Brain microvascular endothelial cell (primary cell): ENCODE measurements around the gene CTNNA3.

Experiments used
- DNase-seq: peaks from one replicate; pipeline ENCODE4 v3.0.0-alpha.2; 2020
- H3K27ac ChIP-seq: fragments of 250-450 bp; sonication (Bioruptor Pico); 2 replicates; pipeline ENCODE4 v1.5.1; 2020; ENCODE audit warnings: mild to moderate bottlenecking, moderate library complexity
- H3K27me3 ChIP-seq: fragments of 250-450 bp; sonication (Bioruptor Pico); replicated peaks from 2 replicates; pipeline ENCODE4 v1.5.1; 2020; ENCODE audit warnings: mild to moderate bottlenecking
- H3K36me3 ChIP-seq: fragments of 250-450 bp; sonication (Bioruptor Pico); replicated peaks from 2 replicates; pipeline ENCODE4 v1.5.1; 2020; ENCODE audit warnings: mild to moderate bottlenecking
- H3K4me3 ChIP-seq: 2 replicates; pipeline ENCODE4 v1.5.1; 2011; ENCODE audit warnings: low read depth, mild to moderate bottlenecking, control low read depth, low read length, moderate library complexity
- in situ Hi-C: cut with HindIII; loops from 2 replicates; pipeline ENCODE4 v1.10.0; 2017; ENCODE audit warnings: low sequenced_read_pairs, low pct_ligation_motif_present
- TF ChIP-seq, protein P1 (sequence below): IDR thresholded peaks from 2 replicates; pipeline ENCODE4 v1.5.1; 2011; ENCODE audit warnings: low read depth, mild to moderate bottlenecking, moderate library complexity, low read length, control low read depth, inconsistent platforms; ENCODE audit errors: missing control alignments

The CTNNA3 gene

DNA sequence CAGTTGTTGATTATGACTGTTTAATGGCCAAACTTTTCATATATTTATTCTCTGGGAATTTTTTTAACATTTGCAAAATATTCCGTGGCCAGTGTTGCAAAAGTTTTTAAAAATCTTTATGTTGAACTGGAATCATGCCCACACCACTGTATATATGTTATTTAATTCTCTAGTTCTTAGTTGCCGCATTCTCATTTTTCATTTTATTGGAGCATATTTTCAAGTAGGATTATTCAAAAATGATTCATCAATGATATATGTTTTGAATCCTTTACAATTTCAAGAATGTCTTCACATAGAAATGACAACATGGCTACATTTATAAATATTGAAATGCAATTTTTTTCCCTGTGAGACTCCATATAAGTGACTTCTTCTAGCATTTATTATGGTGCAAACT is 958.8 kb downstream of the CTNNA3 start:
- Histone ChIP-seq H3K27me3 (no peaks in the 10 kb centered on the region), H3K27ac (no peak overlapping the region), H3K36me3 (no peaks in the 10 kb centered on the region), H3K4me3 (no peak overlapping the region)
- TF ChIP-seq, protein P1, sequence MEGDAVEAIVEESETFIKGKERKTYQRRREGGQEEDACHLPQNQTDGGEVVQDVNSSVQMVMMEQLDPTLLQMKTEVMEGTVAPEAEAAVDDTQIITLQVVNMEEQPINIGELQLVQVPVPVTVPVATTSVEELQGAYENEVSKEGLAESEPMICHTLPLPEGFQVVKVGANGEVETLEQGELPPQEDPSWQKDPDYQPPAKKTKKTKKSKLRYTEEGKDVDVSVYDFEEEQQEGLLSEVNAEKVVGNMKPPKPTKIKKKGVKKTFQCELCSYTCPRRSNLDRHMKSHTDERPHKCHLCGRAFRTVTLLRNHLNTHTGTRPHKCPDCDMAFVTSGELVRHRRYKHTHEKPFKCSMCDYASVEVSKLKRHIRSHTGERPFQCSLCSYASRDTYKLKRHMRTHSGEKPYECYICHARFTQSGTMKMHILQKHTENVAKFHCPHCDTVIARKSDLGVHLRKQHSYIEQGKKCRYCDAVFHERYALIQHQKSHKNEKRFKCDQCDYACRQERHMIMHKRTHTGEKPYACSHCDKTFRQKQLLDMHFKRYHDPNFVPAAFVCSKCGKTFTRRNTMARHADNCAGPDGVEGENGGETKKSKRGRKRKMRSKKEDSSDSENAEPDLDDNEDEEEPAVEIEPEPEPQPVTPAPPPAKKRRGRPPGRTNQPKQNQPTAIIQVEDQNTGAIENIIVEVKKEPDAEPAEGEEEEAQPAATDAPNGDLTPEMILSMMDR, result no peak
- in situ Hi-C loops, result no loop called here
- DNase-seq, result no peak

DNA sequence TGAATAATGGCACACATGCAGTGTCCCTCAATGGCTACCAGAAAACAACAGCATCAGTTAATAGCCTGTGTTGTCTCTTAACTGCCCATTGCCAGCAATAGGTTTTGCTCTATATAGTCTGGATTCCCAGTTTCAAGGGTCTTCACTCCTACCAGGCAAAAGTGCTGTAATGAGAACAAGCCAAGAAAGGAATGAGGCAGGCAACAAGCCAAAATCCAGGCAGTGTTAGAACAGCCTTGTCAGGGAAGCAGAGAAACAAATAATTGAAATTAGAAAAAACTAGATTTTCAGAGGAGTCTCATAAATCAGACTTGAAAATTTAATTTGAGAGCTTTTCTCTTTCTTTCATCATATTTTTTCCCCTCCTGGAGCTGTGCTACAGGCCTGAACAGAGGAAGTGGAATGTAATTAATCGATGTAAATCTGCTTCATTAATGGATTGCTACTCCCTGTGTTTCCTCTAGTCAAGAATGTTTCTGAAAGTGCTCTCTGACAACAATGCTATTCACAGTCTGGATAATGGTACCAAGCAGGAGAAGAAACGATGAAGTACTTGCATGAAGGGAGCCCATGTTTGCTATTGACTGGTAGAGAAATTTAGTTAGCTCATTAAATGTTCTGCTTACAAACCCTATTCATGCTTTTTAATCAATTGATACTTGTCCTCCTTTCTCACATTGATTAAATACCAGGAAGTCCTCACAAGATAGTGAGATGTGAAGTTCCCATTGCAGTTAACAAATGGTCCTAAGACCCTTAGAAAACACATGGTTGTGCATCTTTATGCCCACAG is 972.2 kb downstream of the CTNNA3 start:
- no peak overlapping the region for H3K4me3 ChIP-seq
- H3K27ac ChIP-seq, result no peak overlapping the region
- in situ Hi-C loops, result no loop called here
- H3K27me3 ChIP-seq, result no peaks in the 10 kb centered on the region
- no peak for DNase-seq
- TF ChIP-seq, protein P1, result no peak
- no peaks in the 10 kb centered on the region for H3K36me3 ChIP-seq

DNA sequence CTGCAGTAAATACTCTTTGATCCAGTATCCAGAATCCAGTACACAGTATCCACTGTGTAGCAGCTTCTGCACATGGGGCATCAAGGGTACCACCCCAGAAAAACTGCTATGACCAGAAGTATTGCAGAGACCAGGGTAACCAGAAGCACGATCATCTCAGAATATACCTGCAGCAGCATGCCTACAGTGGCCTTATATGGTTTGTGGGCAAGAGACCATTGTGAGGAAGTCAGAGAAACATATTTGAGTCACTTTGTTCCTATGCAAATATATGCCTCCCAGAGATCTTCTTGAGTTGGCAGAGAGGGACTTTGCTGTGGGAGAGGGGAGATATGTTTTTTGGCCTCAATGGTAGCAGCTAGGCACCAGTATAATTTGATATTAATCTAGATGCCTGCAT is 976.5 kb downstream of the CTNNA3 start:
- in situ Hi-C loops, result no loop called here
- Histone ChIP-seq H3K36me3 (no peaks in the 10 kb centered on the region), H3K4me3 (no peak overlapping the region), H3K27ac (no peak overlapping the region), H3K27me3 (no peaks in the 10 kb centered on the region)
- TF ChIP-seq, protein P1, result no peak
- no peak for DNase-seq

DNA sequence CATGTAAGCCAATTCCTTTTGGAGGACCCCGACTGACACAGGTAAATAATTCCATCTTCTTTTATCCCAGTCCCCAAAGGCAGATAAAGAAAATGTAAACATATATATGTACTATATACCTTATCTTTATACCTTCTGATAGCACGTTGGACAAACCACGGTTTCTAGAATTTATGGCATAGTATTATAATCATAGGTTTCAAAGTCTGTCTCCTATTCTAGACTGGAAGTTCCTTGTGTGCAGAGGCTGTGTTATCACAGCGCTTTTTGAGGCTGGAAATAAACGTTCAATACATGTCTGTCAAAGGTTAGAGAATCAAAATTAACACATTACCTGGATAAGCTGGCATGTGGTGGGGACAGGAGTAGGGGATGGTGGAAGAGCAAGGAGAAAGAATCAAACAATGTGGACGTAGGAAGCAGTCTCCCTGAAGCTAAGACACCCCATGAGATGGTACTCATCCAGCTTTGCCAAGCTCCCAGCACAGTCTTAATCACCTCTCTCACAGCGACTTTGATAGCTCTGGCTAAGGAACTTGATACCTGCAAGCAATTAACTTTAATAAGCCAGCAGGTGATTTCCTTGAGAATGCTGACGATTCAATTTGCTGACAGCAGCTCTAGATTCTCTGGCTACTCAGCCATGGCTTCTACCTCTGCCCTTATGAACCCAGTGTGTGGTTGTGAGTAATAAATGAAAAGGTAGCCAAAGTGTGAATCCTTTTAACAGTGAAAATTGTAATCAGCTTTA is 978.6 kb downstream of the CTNNA3 start:
- H3K27me3 ChIP-seq, result no peaks in the 10 kb centered on the region
- TF ChIP-seq, protein P1, result no peak
- no peak overlapping the region for H3K27ac ChIP-seq
- DNase-seq, result no peak
- H3K36me3 ChIP-seq, result no peaks in the 10 kb centered on the region
- H3K4me3 ChIP-seq, result no peak overlapping the region
- in situ Hi-C loops, result no loop called here

DNA sequence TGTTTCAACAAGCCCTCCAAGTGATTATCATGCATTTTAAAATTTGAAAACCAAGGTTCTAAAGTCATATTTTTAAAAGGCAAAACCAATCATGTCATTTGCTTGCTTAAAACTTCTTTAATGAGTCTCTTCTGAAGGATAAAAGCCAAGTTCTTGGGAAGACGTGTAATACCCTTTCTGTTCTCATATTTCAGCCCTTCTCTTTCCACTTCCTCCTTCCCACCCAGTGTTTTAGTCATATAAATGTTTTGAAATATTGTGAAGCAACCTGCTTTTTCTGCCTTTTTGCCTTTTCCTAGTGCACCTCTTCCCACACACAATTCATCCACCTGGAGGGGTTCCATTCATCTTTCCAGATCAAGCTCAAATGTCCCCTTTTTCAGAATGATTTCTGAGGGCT is 981.3 kb downstream of the CTNNA3 start:
- in situ Hi-C loops, result no loop called here
- no peak overlapping the region for H3K27ac ChIP-seq
- DNase-seq, result no peak

More for the DNA sequence above, 981.3 kb downstream of the CTNNA3 start:
- no peaks in the 10 kb centered on the region for H3K27me3 ChIP-seq
- no peaks in the 10 kb centered on the region for H3K36me3 ChIP-seq
- H3K4me3 ChIP-seq, result no peak overlapping the region
- TF ChIP-seq, protein P1, result no peak
